GM18868 (cell line): ENCODE measurements around the gene DPF1.

Source experiments
- ATAC-seq: cut with Tn5 transposase; IDR thresholded peaks from one replicate; pipeline ENCODE4 v1.9.1; 2021; ENCODE audit warnings: mild to moderate bottlenecking, moderate library complexity; ENCODE audit not compliant: unreplicated experiment

DPF1 gene

GRCh38 chr19:38221919-38222830, 1.8 kb downstream of the DPF1 start:
- ATAC-seq: no peak

GRCh38 chr19:38221421-38221820, 2.6 kb downstream of the DPF1 start:
- ATAC-seq: no peak

- ATAC-seq: no peak
Observed at GRCh38 chr19:38219221-38219620, 4.8 kb downstream of the DPF1 start.

DNA sequence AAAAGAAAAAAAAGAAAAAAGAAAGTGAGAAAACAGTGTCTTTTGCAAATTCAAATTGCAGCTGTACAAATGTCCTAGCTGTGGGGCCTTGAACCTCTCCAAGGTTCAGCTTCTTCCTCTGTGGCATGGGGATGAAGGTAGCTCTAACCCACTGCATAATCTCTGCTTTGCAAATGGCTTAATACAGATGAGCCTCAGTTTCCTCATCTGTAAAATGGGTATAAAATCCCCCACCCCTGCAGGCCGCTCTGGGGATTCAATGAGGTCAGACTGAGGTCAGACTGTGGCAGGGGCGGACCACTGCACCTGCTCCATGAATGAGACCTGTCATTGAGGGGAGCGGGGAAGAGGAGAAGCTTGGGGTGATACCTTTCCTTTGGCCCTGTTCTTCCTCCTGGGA, 5.8 kb downstream of the DPF1 start:
- ATAC-seq: no peak

- no peak for ATAC-seq
Observed at GRCh38 chr19:38216785-38217641, 7.0 kb downstream of the DPF1 start.

DNA sequence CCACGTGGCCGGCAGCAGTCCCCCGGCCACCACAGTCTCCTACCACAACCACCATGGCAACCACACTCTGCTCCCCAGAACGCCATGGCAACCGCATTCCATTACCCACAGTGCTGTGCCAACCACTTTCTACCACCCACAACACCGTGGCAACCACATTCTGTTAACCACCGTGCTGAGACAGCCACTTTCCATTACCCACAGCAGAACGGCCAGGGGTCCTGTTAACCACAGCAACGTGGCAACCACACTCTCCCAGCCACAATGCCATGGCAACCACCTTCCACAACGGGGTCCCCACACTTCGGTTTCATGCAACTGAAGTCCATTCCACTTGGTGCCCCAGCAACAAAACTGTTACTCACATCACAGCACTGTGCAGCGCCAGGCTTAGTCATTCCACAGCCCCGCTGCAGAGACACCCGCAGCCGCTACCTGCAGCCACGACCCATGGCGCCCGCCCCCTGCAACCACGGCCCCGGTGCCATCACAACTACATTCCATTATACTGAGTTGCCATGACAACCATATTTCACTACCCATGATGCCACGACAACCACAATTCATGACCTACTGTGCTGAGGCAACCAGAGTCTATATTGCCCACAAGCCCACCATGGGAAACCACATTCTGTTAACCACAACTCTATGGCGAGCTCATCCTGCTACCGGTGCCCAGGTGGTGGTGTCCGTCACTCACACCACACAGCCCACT, 10.0 kb downstream of the DPF1 start:
- peak; percentile 43 for ATAC-seq

DNA sequence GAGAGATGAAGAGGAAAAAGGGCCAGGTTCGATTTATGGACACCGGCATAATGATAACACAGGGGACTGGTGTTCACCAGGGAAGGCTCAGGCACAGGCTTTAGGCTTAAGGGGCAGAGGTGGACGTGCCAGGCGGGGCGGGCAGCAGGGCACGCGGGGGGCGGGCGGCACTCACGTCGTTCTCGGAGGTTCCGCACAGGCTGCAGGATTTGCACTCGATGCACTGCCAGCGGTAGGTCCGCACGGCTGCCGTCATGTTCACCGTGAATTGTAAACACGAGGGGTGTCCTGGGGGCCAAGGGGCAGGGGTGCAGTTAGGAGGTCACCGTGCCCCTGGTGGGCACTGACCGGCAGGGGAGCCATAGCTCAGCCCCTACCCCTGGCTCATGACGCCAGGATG, 10.6 kb downstream of the DPF1 start:
- no peak for ATAC-seq

- no peak for ATAC-seq
Observed at GRCh38 chr19:38211766-38212165, 12.3 kb downstream of the DPF1 start.

- ATAC-seq: no peak
Observed at GRCh38 chr19:38211151-38211591, 12.9 kb downstream of the DPF1 start.

- no peak for ATAC-seq
Observed at GRCh38 chr19:38210458-38210987, 13.5 kb downstream of the DPF1 start.

GRCh38 chr19:38209671-38210457, 14.2 kb downstream of the DPF1 start:
- no peak for ATAC-seq

DNA sequence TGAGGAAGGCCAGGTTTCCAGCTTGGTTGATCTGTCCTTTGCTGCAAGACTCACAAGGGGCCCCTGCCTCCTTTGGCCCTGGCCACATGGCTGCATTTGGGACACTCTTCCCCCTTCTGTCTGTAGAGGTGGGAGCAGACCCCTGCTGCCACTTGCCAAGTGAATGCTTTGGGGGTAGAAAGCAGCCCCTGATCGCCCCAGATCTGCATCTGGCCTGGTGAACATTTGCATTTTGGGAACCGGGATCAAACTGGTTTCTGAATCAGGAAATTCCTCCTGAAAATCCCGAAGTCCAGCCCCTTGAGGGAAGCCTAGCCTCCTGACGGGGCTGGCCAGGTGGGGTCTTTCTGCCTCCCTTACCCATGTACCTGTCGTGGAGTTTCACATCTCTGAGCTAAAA, 14.9 kb downstream of the DPF1 start:
- no peak for ATAC-seq

- ATAC-seq: no peak
Observed at GRCh38 chr19:38208571-38208970, 15.5 kb downstream of the DPF1 start.

GRCh38 chr19:38207543-38207942, 16.5 kb downstream of the DPF1 start:
- no peak for ATAC-seq

DNA sequence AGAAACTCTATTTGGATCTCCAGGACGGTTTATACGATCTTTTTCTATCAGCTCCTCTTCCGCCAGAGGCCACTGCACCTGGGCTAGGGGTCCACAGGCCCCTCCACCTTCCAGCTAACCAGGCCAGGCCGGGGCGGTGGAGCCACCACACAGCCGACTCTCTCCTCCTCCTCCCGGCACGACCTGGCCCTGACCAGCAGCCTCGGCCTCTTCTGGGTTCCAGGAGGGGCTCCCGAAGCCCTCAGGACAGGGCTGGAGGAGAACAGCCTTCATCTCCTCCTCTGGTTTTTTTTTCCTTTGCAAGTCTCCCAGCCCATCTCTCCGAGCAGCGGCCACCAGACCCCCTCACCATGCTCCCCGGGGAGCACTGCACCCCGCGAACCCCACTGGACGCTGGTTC, 17.1 kb downstream of the DPF1 start:
- ATAC-seq: no peak

DNA sequence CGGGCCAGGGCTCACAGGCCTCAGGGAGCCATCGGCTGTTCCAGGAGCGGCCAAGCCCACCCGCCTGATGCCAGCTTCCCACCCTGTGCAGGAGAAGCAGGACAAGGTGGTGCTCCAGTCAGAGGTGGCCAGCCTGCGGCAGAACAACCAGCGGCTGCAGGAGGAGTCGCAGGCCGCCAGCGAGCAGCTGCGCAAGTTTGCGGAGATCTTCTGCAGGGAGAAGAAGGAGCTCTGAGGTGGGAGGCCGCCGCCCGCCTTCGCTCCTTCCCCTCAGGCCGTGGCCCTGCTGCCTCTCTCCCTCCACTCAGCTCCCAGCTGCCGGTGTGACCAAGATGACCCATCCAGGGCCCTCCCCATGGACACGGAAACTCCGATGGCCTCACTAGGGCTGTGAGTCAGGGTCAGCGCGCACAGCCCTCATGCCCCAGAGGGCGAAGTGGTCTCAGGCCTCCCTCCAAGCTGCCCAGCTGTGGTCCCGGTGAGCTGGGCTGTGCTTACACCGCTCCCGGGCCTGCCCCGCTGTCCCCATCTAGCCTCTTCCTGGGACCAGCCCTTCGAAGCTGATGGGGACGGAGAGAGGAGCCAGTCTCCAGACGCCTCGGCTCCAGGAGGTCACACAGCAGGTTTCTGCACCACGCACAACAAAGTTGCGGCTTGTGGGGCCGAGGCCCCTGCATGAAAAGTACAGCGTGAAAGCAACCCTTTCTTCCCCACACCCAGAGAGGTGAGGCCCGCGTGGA, 17.8 kb downstream of the DPF1 start:
- no peak for ATAC-seq

GRCh38 chr19:38204728-38205127, 19.3 kb downstream of the DPF1 start:
- no peak for ATAC-seq

DNA sequence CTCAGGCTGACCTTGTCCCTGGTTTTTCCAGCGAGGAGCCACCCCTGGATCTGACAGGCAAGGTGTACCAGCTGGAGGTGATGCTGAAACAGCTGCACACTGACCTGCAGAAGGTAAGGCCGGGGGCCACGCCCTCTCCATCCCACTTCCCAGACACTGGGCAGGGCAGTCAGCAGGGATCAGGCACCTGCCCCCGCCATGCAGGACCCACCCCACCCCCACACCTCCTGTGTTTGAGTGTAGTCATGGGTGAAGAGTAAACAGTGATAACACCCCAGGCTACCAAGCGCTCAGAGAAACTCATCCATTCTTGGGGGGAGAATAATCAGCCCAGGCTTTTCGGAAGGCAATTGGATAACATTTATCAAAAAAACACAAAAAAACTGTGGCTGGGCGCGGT, 19.9 kb downstream of the DPF1 start:
- ATAC-seq: no peak

DNA sequence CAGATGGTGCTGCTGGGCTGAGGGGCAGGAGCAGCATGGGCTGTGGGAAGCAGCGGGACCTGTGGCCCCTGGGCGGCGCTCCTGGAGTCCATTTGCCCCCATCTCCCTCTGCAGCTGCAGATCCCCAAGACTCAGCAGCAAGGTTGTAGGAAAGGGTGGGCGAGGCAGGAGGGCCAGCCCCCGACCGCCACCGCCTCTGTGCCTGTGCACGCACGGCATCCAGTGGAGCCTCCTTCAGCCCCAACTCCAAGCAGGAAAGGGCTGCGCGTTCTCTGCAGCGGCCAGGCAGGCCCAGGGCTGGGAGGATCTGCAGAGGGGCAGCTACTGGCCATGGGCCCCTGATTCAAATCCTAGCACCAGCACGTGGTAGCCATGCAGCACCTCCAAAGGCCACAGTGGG, 20.8 kb downstream of the DPF1 start:
- no peak for ATAC-seq
